Sciatic nerve (tissue), 1 donor: Measurements from ENCODE around the gene LYSMD1. TPM values are rescaled to one million over a fixed set of nuclear protein-coding genes. Genes with fewer than 3 reads are reported as not detected.

ENCODE experiments used
- total RNA-seq: library from RNA; stranded (reverse); fragmentation: NEBNext Ultra II Directional; extraction: Animal tissue kit (Norgen Biotek cat#: 25700); gene quantifications from one replicate; pipeline ENCODE4 v1.2.1, GENCODE V29; 2021
- donor health status: DM: no; HTN: no; CAD: no.

LYSMD1 gene
- total RNA-seq, 1 donor from 2014 or later: 10.6 TPM

Other genes with a start within 250 kb of the LYSMD1 start
- 52.0 TPM for gene SETDB1, start 239.5 kb downstream of the LYSMD1 start, total RNA-seq
- 215 TPM for gene CERS2, start 191.1 kb downstream of the LYSMD1 start, total RNA-seq
- gene ANXA9, start 183.6 kb downstream of the LYSMD1 start, total RNA-seq: 5.6 TPM
- 50.5 TPM for gene MINDY1, start 159.0 kb downstream of the LYSMD1 start, total RNA-seq
- 22.6 TPM for gene PRUNE1, start 157.5 kb downstream of the LYSMD1 start, total RNA-seq
- gene BNIPL, start 129.3 kb downstream of the LYSMD1 start, total RNA-seq: 0.22 TPM
- gene C1orf56, start 118.2 kb downstream of the LYSMD1 start, total RNA-seq: 5.6 TPM
- 106 TPM for gene CDC42SE1, start 106.3 kb downstream of the LYSMD1 start, total RNA-seq
- 2.5 TPM for gene MLLT11, start 105.5 kb downstream of the LYSMD1 start, total RNA-seq
- gene GABPB2, start 95.1 kb downstream of the LYSMD1 start, total RNA-seq: 31.7 TPM
- gene SEMA6C, start 19.3 kb downstream of the LYSMD1 start, total RNA-seq: 33.5 TPM
- 3.9 TPM for gene TNFAIP8L2, start 9.3 kb downstream of the LYSMD1 start, total RNA-seq
- 25.9 TPM for gene SCNM1, start 242 bp upstream of the LYSMD1 start, total RNA-seq
- 0.76 TPM for gene TMOD4, start 10.1 kb upstream of the LYSMD1 start, total RNA-seq
- 42.6 TPM for gene VPS72, start 24.3 kb upstream of the LYSMD1 start, total RNA-seq
- 65.0 TPM for gene PIP5K1A, start 32.6 kb upstream of the LYSMD1 start, total RNA-seq
- gene PSMD4, start 88.8 kb upstream of the LYSMD1 start, total RNA-seq: 119 TPM
- 18.8 TPM for gene ZNF687, start 116.4 kb upstream of the LYSMD1 start, total RNA-seq
- gene PI4KB, start 161.5 kb upstream of the LYSMD1 start, total RNA-seq: 71.4 TPM
- gene RFX5, start 181.3 kb upstream of the LYSMD1 start, total RNA-seq: 30.9 TPM
- gene SELENBP1, start 206.8 kb upstream of the LYSMD1 start, total RNA-seq: 71.9 TPM
- gene PSMB4, start 233.7 kb upstream of the LYSMD1 start, total RNA-seq: 160 TPM